Astrocyte of the spinal cord (primary cell): ENCODE measurements around the gene CADM1.

Experiments used
- DNase-seq: peaks from one replicate; pipeline ENCODE4 v3.0.0; 2011; ENCODE audit warnings: low read depth, low spot score
- H3K4me3 ChIP-seq: 2 replicates; pipeline ENCODE4 v1.5.1; 2011; ENCODE audit warnings: low read depth, mild to moderate bottlenecking, low read length, moderate library complexity
- in situ Hi-C: cut with HindIII; loops from 2 replicates; pipeline ENCODE4 v1.10.0; 2017; ENCODE audit warnings: low sequenced_read_pairs
- TF ChIP-seq, protein P1 (sequence below): IDR thresholded peaks from 2 replicates; pipeline ENCODE4 v1.5.1; 2012; ENCODE audit warnings: low read depth, mild to moderate bottlenecking, low read length, inconsistent platforms

The CADM1 gene

DNA sequence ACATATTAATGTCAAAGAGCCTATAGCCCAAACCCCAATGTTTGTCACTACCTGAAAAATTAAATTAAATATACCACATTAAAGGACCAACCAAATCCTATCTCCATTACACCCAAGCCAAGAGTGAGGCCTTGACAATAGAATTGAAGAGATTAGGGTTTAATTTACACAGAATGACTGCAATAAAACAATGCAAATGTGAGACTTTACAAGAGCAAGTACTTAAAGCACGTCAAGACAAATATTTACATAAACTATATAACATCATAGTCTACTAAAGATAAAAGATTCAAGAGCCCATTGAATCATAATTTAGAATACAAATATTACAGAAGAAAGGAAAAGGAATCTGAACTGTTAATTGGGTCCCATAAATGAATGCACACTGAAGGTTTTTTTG lies 85.6 kb downstream of the CADM1 start:
- no peak overlapping the region for H3K4me3 ChIP-seq
- in situ Hi-C loops, result no loop called here
- DNase-seq, result no peak
- TF ChIP-seq, protein P1, sequence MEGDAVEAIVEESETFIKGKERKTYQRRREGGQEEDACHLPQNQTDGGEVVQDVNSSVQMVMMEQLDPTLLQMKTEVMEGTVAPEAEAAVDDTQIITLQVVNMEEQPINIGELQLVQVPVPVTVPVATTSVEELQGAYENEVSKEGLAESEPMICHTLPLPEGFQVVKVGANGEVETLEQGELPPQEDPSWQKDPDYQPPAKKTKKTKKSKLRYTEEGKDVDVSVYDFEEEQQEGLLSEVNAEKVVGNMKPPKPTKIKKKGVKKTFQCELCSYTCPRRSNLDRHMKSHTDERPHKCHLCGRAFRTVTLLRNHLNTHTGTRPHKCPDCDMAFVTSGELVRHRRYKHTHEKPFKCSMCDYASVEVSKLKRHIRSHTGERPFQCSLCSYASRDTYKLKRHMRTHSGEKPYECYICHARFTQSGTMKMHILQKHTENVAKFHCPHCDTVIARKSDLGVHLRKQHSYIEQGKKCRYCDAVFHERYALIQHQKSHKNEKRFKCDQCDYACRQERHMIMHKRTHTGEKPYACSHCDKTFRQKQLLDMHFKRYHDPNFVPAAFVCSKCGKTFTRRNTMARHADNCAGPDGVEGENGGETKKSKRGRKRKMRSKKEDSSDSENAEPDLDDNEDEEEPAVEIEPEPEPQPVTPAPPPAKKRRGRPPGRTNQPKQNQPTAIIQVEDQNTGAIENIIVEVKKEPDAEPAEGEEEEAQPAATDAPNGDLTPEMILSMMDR, result no peak

DNA sequence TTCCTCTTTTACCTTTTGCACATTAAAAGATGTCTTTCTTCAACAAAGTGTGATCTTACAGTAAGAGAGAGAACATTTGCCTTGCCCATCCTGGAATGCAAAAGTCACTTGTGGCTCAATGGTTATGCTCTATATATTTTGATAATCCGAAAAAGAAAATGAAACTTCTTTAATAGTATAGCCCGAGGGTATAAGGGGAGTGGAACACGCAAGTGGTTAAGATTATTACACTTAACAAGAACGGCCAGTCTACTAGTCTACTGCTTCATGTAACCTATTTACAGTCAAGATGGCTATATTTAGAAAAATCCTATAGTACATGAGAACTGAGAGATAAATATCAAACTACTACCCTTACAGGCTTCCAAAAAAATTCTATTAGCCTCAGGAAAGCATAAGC lies 86.1 kb downstream of the CADM1 start:
- in situ Hi-C loops, result no loop called here
- TF ChIP-seq, protein P1, result no peak
- DNase-seq, result no peak
- no peak overlapping the region for H3K4me3 ChIP-seq

DNA sequence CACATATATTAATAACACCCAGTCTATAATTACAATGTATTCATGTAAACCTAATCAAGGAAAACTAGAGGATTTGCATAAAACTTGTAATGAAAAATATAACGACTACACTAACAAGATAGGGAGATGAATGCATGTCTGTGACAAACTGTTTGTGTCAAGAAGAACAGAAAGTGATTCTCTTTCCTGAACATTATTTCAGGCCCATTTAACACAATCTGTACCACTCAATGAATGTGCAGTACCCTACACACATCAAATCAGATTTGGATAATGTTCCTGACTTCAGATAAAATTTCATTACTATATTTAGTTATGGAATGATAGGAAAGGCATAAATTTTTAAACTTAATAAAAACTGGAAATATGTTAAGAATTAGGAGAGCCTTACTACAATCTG lies 93.1 kb downstream of the CADM1 start:
- no peak for DNase-seq
- TF ChIP-seq, protein P1, result no peak
- in situ Hi-C loops, result no loop called here
- H3K4me3 ChIP-seq, result no peak overlapping the region

DNA sequence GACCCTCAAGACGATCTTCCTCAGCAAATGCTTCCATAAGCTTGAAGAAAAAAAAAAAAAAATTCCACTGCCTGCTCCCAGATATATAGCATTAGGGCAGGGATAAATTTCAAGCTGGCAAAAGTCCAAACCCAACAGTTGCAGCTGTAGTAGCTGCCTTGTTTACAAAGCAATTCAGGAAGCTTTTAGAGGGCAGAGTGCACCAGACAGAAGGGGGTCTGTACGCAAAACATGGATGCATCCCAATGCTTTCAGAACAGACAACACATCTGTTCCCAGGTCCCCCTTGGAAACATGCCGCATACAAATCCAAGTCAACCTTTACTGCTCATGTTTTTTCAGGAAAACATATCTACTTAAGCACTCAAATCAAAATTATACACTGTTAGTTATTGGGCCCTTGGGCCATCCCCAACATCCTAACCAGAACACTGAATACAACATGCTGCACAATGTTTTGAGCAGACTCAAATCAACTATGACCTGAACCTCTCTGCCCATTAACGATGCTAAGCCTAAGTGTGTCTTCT lies 94.5 kb downstream of the CADM1 start:
- H3K4me3 ChIP-seq, result no peak overlapping the region
- peak; percentile 33 for DNase-seq
- in situ Hi-C loops, result no loop called here
- TF ChIP-seq, protein P1, result no peak

DNA sequence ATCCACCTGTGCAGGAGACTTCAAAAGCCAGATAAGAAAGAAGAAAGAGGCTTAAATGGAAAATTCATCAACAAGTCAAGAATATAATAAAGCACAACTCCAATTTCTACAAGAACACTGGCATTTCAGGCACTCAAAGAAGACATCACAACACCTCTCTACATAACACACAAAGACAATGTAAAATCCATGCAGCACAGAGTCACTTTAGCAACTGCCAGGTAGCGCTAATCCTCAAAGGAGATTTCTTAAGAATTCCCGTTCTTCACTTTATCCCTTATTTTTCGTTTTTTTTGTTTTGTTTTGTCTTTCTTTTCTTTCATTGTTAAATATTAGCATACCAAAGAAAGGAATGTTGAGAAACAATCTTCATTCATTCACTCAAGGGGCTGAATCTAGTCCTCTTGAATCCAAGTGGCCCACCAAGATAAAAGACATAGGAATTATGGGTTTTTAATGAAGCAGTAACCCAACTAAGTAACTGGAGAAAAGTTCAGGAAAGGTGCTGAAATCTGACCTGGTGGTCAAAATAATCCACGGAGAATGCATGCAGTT lies 95.0 kb downstream of the CADM1 start:
- DNase-seq, result no peak
- TF ChIP-seq, protein P1, result no peak
- in situ Hi-C loops, result no loop called here
- no peak overlapping the region for H3K4me3 ChIP-seq

DNA sequence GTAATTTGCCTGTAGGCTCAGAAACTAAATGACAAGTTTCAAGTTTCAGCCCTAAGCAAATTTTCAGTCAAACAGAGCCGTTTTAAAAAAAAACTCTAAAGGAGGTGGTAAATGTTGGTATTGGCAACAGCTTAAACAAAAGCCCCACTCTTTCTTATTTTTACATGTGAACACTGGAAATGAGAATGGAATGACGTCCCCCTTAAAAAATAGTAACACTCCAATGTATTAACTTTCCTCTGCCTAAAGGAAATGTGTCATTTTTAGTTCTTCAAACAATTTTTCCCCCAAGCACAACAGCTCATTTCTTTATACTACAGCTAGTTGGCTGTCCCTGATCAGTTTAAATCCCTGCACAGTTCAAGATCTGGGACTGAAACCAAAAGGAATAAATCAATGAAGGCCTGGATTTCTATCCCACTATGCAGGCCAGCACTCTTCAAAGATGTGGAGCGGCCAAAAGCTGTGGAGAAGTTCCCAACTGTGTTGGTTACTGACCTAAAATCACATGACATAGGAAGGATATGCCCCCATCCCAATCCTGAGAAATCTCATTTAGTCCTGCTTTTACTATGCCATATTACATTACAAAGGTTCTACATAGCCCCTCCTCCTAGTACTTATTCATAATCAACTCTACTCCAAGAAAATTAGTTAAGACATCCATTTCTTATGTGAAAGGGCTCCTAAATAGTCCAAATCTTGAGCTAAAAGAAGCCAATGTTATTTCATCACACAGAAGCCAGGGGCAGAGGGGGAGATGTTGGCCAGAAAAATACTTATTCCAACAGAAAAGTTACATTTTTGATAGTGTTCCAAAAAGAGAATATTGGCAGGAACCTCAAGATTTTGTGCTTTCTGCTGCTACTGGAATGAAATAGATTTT lies 95.9 kb downstream of the CADM1 start:
- H3K4me3 ChIP-seq, result no peak overlapping the region
- TF ChIP-seq, protein P1, result no peak
- in situ Hi-C loops, result no loop called here
- DNase-seq, result peak; percentile 63
